Skin epidermis (tissue), 12 donors: ENCODE measurements around the gene ALKBH3.

ENCODE experiments used
- H3K27ac ChIP-seq, 21 experiments: fragments of 200-600 bp; sonication (generic) in 11 of 21; one replicate each; pipeline ENCODE4 v1.5.0; 2020; ENCODE audit warnings: mild to moderate bottlenecking in 3 of 21, inconsistent platforms in 2 of 21, moderate library complexity in 2 of 21
- H3K4me3 ChIP-seq, 7 experiments: fragments of 200-600 bp; sonication (generic) in 2 of 7; one replicate each; pipeline ENCODE4 v1.5.0; 2020; ENCODE audit warnings: inconsistent platforms in 2 of 7, mild to moderate bottlenecking in 2 of 7, moderate library complexity in 1 of 7

The ALKBH3 gene

GRCh38 chr11:43879789-43880639 is 617 bp upstream of the ALKBH3 start:
- Histone ChIP-seq H3K4me3 (peak overlapping the region; percentile 66 to 94 (median 85)), H3K27ac (peak overlapping the region in 13 of 21 experiments; percentile 41 to 91 (median 75))

DNA sequence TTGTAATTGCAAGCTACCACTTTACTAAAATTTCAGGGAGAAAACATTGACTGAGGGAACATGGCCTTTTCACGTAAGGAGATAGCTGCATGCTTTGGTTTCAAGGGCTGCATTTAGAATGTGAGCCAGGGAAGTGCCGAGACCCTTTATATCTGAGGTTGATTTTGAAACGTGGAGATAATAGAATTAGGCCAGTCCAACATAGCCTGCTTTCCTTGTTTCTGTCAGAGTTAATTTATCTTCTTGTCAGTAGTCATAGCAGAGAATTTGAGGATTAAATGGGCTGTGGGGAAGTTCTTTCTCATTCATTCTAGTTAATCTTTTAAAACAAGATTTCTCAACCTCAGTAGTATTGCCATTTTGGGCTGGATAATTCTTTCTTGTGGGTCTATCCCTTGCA is 12.2 kb downstream of the ALKBH3 start:
- Histone ChIP-seq H3K4me3 (no peak overlapping the region), H3K27ac (no peak overlapping the region)

DNA sequence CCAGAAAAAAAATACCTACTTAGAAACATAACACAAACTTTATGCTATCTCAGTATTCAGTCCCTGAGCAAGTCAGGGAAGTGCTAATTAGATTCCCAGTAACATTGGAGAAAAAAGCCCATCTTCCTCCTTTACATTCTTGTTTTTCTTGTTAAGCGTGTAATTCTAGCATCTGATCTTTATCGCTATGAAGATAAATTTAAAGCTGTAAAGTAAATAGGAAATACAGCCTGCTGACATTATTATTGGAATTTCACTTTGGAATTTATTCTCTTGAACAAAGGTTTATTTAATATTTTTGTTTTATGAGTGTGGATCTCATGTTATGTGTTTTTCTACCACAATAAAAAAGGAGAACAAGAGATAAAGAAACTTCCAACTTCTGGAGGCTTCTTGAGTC is 13.9 kb downstream of the ALKBH3 start:
- no peak overlapping the region for H3K27ac ChIP-seq
- no peak overlapping the region for H3K4me3 ChIP-seq

- H3K4me3 ChIP-seq: no peak overlapping the region
- H3K27ac ChIP-seq: no peak overlapping the region
Measured at GRCh38 chr11:43895601-43896000, 15.0 kb downstream of the ALKBH3 start.

DNA sequence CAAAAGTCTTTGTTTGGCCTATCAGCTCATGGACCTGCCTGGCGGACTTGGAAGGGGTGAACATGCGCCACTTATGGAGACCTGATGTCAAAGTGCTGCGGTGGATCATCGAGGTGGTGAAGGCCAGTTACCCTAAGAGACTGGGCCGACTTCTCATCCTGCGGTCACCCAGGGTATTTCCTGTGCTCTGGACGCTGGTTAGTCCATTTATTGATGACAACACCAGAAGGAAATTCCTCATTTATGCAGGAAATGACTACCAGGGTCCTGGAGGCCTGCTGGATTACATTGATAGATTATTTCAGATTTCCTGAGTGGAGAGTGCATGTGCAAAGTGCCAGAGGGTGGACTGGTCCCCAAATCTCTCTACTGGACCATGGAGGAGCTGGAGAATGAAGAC is 17.9 kb downstream of the ALKBH3 start:
- no peak overlapping the region for H3K27ac ChIP-seq
- H3K4me3 ChIP-seq: no peak overlapping the region

GRCh38 chr11:43899094-43899493 is 18.5 kb downstream of the ALKBH3 start:
- no peak overlapping the region for H3K27ac ChIP-seq
- no peak overlapping the region for H3K4me3 ChIP-seq

GRCh38 chr11:43901551-43901950 is 20.9 kb downstream of the ALKBH3 start:
- H3K27ac ChIP-seq: no peak overlapping the region
- H3K4me3 ChIP-seq: no peak overlapping the region

GRCh38 chr11:43903078-43903477 is 22.4 kb downstream of the ALKBH3 start:
- Histone ChIP-seq H3K4me3 (no peak overlapping the region), H3K27ac (no peak overlapping the region)

DNA sequence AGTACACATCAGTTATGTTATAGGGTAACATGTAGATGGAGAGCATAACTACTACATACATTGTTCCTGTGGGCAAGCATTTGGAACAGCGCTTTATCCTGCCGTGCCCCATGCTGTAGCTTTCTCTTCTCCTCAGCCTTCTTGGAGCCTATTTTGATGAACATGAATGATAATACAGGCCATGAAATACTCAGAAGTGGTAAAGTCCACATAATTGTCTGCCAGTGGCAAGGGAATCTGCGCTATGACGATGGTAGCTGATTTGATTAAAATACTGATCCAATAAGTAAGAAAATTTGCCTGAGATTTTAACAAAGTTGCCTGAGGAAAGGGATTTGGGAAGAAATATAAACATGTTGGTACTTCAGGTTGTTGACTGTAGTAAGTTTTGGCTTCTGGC is 23.3 kb downstream of the ALKBH3 start:
- no peak overlapping the region for H3K4me3 ChIP-seq
- H3K27ac ChIP-seq: no peak overlapping the region

DNA sequence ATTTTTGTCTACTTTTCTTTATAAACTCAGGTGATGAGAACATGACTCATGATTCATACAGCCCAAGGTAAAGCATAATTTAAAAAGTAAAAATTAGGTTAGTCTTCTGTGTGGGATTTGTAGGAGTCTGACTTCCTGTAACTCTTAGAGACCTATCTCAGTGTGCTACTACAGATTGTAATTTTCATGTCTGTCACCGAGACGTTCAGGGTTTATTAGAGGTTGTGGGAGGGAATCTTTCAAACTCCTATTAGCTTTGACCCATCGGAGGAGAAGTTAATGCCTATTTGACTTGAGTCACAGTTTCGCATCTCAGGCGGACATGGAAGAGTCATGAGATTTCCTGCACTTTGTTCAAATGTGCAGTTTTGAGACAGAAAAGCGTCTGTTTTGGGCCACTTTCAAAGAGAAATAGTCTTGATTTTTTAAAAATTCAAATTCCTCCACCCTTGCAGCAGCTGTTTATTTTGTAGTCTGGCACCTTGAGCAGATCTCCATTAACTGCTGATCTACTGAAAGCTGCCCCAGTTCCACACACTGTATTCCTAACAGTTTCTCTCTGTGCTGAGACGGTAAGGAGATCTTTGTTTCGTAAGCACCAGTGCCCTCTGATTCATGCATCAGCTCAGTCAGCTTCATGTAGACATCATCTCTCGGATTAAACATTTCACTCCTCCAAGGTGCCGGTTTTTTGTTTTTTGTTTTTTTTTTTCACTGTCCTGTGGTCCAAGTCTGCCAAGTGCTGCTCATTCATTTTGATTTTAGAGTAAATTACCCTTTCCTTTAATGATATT is 24.3 kb downstream of the ALKBH3 start:
- Histone ChIP-seq H3K4me3 (no peak overlapping the region), H3K27ac (peak overlapping the region in 6 of 21 experiments; percentile 3 to 70 (median 48))

GRCh38 chr11:43905813-43906241 is 25.2 kb downstream of the ALKBH3 start:
- Histone ChIP-seq H3K4me3 (no peak overlapping the region), H3K27ac (peak overlapping the region in 5 of 21 experiments; percentile 5 to 70 (median 52))

DNA sequence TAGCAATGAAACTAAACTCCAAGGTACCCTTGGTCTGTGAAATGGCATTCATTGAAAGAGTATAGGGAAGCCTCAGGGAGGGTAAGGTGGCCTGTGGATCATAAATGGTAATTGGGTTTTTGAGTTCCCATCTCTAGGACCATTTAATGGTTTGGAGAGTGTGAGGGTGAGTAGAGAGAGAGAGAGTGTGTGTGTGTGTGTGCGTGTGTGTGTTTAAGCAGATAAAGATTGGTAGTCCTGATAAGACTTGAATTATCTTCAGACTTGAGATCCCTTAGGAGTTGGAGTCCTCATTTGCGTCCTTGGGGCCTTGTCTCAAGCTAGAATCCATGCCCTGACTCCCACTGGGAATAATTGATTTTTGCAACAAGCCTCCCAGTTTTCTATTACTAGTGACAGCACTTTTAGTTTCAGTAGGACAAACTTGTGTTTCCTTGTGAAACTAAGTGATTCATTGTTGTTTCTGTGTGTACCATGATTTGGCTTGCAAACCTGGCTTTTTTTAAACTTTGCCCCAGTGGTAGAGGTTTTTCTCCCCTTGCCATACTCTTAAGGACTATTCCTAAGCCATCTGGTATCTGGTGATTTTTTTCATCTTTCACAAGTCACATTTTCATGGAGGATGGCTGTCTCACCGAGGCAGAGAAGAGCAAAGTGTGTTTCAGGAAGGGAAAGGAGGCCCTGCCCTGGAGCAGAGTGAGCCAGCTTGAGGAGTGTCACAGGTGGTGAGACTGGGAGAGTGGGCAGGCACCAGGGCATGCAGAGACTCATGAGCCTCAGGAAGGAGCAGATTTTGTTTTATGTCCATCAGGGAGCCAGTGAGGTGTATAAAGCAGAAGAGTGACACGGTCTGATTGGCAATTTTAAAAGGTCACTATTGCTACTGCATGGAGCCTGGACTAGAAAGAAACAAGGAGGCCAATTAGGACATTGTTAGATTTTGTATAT is 26.7 kb downstream of the ALKBH3 start:
- H3K27ac ChIP-seq: peak overlapping the region in 1 of 21 experiments; percentile 14
- H3K4me3 ChIP-seq: no peak overlapping the region

DNA sequence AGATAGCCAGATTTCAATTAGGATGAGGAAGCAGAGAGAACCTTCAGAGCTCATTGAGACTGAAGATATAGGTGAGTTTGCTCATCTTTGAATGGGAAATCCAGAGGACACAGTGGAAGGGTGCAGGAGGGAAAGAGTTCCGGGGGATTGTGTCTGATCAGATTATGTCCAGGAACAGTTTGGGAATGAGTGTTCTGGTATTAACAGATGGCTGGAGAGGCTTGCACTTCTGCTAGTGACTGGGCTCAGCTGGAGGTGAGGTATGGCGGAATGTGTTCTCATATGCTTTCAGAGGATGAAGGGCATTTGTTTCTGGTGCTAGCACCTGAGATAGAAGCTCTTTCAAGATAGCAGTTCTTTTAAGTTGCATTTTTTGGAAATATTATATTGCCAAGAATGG is 27.6 kb downstream of the ALKBH3 start:
- H3K27ac ChIP-seq: no peak overlapping the region

DNA sequence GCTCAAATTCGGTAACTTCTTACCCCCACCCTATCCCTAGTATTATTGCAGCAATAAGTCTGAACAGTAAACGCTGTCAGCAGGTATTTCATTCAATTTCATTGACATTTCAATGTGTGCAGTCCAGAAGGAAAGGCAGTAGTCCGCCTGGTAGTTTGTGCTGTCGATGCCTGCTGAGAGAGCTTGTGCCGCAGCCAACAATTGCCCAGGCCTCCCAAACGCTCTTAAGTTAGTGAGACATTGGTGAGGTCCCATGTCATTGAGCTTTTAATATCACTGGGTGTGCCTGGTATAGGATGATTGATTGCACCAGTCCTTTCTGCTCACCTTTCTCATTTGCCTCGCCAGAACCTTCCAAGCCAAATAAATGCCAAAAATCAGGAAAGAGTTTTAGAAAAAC is 28.1 kb downstream of the ALKBH3 start:
- H3K27ac ChIP-seq: no peak overlapping the region

More for the DNA sequence above, 27.6 kb downstream of the ALKBH3 start:
- H3K4me3 ChIP-seq: no peak overlapping the region

GRCh38 chr11:43913829-43914380 is 33.3 kb downstream of the ALKBH3 start:
- no peak overlapping the region for H3K27ac ChIP-seq
- no peak overlapping the region for H3K4me3 ChIP-seq

More for the DNA sequence above, 28.1 kb downstream of the ALKBH3 start:
- no peak overlapping the region for H3K4me3 ChIP-seq

DNA sequence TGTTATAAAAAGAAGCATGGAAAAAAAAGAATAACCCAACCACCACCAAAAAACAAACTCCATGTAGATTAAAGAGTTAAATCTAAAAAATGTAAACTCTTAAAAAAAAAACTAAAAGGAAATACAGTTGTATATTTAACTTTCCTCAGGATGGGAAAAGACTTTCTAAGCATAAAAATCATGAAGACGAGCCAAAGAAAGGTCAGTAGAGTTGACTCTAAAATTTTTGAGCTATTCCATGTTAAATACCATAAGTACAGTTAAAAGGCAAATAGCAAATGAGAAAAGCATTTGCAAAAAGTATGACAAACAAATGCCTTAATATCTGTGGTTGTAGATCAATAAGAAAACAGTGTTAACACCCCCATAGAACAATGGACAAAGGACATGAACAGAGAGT is 33.8 kb downstream of the ALKBH3 start:
- Histone ChIP-seq H3K27ac (no peak overlapping the region), H3K4me3 (no peak overlapping the region)

- Histone ChIP-seq H3K27ac (no peak overlapping the region), H3K4me3 (no peak overlapping the region)
Measured at GRCh38 chr11:43916621-43917020, 36.0 kb downstream of the ALKBH3 start.

DNA sequence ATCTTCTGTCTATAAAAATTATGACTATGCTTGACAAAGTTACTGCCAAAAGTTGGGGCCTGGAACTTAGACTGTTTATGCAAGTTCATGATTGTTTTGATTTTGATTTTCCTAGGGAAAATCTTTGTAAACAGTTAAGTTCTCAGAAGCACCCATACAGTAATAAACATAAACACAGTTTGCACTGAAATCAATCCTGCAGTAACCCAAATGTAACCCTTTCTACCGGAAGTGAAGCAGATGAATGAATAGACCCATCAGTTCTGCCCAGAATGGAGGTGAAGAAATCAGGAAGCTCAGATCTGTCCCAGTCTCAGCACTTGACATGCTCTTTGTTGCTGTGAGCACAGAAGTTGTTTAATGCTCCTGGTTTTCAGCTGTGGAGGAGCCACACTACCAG is 37.2 kb downstream of the ALKBH3 start:
- Histone ChIP-seq H3K4me3 (no peak overlapping the region), H3K27ac (no peak overlapping the region)

DNA sequence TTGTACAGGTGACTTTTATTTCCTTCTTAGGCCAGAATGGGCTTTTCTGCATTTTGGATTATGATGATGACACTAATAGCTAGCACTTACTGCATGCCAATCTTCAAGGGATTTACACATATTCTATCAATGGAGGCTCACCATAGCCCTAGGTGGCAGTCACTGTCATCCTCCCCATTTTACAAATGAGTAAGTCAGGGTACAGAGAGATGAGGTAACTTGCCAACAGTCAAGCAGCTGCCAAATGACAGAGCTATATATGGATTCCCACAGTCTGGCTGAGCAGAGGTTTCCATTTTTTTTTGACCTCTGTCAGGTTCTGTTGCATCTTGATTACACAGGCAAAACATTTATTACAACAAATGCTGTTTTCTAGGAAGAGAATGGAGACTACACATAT is 38.0 kb downstream of the ALKBH3 start:
- H3K4me3 ChIP-seq: no peak overlapping the region
- H3K27ac ChIP-seq: no peak overlapping the region
